Prostate gland (tissue), 2 donors: ENCODE measurements around the gene RAB6A. TPM values are rescaled to one million over a fixed set of nuclear protein-coding genes. Genes with fewer than 3 reads are reported as not detected.
"Not testable (repeated sequence)": the region's sequence is repeated elsewhere in the genome, so short reads cannot be mapped to it uniquely, and the experiment has no call there.

Source experiments
- DNase-seq: peaks from one replicate; pipeline ENCODE4 v3.0.0-alpha.2; 2019; ENCODE audit warnings: low spot score
- H3K27ac ChIP-seq, 2 donors: fragments of 200-600 bp; sonication (generic); 2 replicates each; pipeline ENCODE4 v1.5.1; 2017 to 2019
- H3K27me3 ChIP-seq: fragments of 200-600 bp; sonication (generic); replicated peaks from 2 replicates; pipeline ENCODE4 v1.5.1; 2019; ENCODE audit not compliant: insufficient read depth
- H3K36me3 ChIP-seq, 2 donors: fragments of 200-600 bp; sonication (generic); 1 replicate in 1 of 2; 2 replicates in 1 of 2; pipeline versions ENCODE4 v1.5.1 to v1.8.1; 2017 to 2019
- H3K4me1 ChIP-seq: fragments of 200-600 bp; sonication (generic); replicated peaks from 2 replicates; pipeline ENCODE4 v1.5.1; 2019
- H3K4me3 ChIP-seq, 2 donors: fragments of 200-600 bp; sonication (generic); 2 replicates each; pipeline ENCODE4 v1.5.1; 2017 to 2019
- H3K9me3 ChIP-seq: fragments of 200-600 bp; sonication (generic); 2 replicates; pipeline ENCODE4 v1.5.1; 2017
- POLR2A ChIP-seq: fragments of 450-650 bp; IDR thresholded peaks from one replicate; pipeline ENCODE4 v1.6.1; 2016; ENCODE audit warnings: antibody characterized with exemption, mild to moderate bottlenecking
- POLR2AphosphoS5 ChIP-seq: sonication (generic); formaldehyde crosslinking; IDR thresholded peaks from one replicate; pipeline ENCODE4 v1.6.1; 2017; ENCODE audit warnings: antibody characterized with exemption
- WGBS: methylation state at CpG from one replicate; pipeline ENCODE4 v1.1.5; 2018; 5-methylcytosine and 5-hydroxymethylcytosine counted together
- intact Hi-C: fragments of 100-400 bp; cut with DNase I; formaldehyde crosslinking; loops from one replicate; pipeline ENCODE4 v1.14.2; 2022
- total RNA-seq, 2 donors: library from RNA; depleted of rRNA; stranded (reverse); fragments of >200 nt; gene quantifications; one replicate each; pipeline ENCODE4 v1.1.0, GENCODE V29; 2016
- TF ChIP-seq, protein P1 (sequence below), 4 experiments: fragments of 200-600 bp in 2 of 4; fragments of 450-650 bp in 2 of 4; sonication (generic) in 2 of 4; IDR thresholded peaks; 1 replicate in 3 of 4; 2 replicates in 1 of 4; pipeline ENCODE4 v1.5.1; 2016 to 2019; ENCODE audit warnings: antibody characterized with exemption in 4 of 4, mild to moderate bottlenecking in 2 of 4, moderate library complexity in 2 of 4

Gene RAB6A
- total RNA-seq, 2 donors from 2014 or later: 152 to 200 TPM

DNA sequence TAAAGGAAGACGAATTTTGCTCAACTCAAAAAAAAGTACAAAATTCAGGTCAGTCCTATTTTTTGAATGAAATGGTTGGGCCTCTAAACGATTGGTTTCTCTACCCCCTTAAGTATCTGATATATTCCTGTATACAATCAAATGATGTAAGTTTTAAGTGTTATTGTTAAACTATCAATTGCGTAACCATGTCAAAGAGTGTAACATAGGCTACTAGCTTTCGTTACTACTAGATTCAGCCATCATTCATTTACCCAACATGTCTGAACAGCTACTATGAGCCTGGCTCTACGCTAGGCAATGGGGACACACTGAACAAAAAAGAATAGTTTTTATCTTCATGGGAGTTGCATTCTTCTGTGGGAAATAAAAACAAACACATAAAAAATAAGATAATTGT, 3.3 kb downstream of the RAB6A start:
- 78% methylated on average over 5 of the region's 5 CpGs for WGBS
- Histone ChIP-seq H3K27me3 (no peaks in the 10 kb centered on the region), H3K36me3 (no peaks in the 10 kb centered on the region), H3K9me3 (no peaks in the 10 kb centered on the region), H3K27ac (no peak overlapping the region), H3K4me1 (no peaks in the 10 kb centered on the region), H3K4me3 (no peak overlapping the region)
- intact Hi-C loops: no loop called here
- no peak for TF ChIP-seq POLR2A
- TF ChIP-seq, protein P1, sequence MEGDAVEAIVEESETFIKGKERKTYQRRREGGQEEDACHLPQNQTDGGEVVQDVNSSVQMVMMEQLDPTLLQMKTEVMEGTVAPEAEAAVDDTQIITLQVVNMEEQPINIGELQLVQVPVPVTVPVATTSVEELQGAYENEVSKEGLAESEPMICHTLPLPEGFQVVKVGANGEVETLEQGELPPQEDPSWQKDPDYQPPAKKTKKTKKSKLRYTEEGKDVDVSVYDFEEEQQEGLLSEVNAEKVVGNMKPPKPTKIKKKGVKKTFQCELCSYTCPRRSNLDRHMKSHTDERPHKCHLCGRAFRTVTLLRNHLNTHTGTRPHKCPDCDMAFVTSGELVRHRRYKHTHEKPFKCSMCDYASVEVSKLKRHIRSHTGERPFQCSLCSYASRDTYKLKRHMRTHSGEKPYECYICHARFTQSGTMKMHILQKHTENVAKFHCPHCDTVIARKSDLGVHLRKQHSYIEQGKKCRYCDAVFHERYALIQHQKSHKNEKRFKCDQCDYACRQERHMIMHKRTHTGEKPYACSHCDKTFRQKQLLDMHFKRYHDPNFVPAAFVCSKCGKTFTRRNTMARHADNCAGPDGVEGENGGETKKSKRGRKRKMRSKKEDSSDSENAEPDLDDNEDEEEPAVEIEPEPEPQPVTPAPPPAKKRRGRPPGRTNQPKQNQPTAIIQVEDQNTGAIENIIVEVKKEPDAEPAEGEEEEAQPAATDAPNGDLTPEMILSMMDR (IDR thresholded peaks at IDR 0.05): no peak
- DNase-seq: no peak

DNA sequence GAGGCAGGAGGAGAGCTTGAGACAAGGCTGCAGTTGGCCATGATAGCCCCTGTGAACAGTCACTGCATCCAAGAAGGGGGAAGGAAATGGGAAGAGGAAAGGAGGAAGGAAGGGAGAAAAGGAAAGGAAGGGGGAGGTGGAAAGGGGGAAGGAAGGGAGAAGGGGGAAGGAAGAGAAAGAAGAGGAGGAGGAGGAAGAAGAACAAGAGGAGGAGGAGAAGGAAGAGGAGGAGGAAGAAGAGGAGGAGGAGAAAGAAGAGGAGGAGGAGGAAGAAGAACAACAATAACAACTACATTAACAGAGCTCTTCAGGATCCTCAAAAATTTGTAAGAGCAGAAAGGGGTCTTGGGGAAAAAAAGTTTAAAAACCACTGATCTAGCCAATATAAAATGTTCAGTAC, 5.2 kb downstream of the RAB6A start:
- intact Hi-C loops: no loop called here
- no peaks in the 10 kb centered on the region for H3K9me3 ChIP-seq
- H3K4me3 ChIP-seq: no peak overlapping the region
- H3K36me3 ChIP-seq: no peaks in the 10 kb centered on the region
- TF ChIP-seq, protein P1 (IDR thresholded peaks at IDR 0.05): no peak
- no peaks in the 10 kb centered on the region for H3K4me1 ChIP-seq
- H3K27ac ChIP-seq: no peak overlapping the region
- no peaks in the 10 kb centered on the region for H3K27me3 ChIP-seq
- no peak for DNase-seq

DNA sequence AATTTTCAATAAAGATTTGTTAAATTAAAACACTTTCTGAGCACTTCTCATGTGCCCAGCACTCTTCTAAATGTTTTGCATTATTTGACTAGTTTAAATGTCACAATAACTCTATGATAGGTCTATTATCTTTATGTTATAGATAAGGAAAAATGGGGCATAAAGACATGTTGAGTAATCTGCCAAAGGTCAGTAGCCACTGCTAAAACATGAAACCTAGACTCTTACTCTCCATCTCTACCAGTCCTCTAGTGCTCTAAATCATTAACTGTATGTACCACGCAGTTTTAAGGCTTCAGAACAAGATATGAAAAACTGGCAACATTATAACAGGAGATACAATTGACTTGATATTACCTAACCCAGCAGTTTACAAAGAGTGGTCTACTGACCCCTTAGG, 6.9 kb downstream of the RAB6A start:
- Histone ChIP-seq H3K27me3 (no peaks in the 10 kb centered on the region), H3K27ac (no peak overlapping the region), H3K36me3 (no peaks in the 10 kb centered on the region), H3K4me1 (no peaks in the 10 kb centered on the region), H3K9me3 (no peaks in the 10 kb centered on the region), H3K4me3 (no peak overlapping the region)
- intact Hi-C loops: no loop called here
- TF ChIP-seq POLR2AphosphoS5 (no peak), POLR2A (no peak)
- TF ChIP-seq, protein P1 (IDR thresholded peaks at IDR 0.05): no peak
- WGBS: 91% methylated on average over 1 of the region's 1 CpG
- no peak for DNase-seq

DNA sequence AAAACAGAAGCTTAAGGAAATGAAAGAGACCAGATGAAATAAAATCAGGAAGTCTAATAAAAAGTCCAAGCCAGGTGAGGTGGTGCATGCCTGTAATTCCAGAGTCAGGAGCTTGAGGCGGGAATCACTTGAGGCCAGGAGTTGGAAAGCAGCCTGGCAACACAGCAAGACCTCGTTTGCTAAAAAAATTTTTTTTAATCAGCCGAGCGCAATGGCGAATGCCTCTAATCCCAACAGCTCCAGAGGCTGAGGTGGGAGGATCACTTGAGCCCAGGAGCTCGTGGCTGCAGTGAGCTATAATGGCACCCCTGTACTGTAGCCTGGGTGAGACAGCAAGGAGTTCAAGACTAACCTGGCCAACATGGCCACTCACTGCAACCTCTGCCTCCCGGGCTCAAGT, 8.0 kb downstream of the RAB6A start:
- no peak for DNase-seq
- intact Hi-C loops: no loop called here
- Histone ChIP-seq H3K9me3 (no peaks in the 10 kb centered on the region), H3K4me1 (no peaks in the 10 kb centered on the region), H3K36me3 (no peaks in the 10 kb centered on the region), H3K27ac (no peak overlapping the region), H3K4me3 (no peak overlapping the region), H3K27me3 (no peaks in the 10 kb centered on the region)
- 52% methylated on average over 7 of the region's 7 CpGs for WGBS
- no peak for TF ChIP-seq POLR2AphosphoS5
- TF ChIP-seq, protein P1 (IDR thresholded peaks at IDR 0.05): no peak
- TF ChIP-seq POLR2A: no peak

DNA sequence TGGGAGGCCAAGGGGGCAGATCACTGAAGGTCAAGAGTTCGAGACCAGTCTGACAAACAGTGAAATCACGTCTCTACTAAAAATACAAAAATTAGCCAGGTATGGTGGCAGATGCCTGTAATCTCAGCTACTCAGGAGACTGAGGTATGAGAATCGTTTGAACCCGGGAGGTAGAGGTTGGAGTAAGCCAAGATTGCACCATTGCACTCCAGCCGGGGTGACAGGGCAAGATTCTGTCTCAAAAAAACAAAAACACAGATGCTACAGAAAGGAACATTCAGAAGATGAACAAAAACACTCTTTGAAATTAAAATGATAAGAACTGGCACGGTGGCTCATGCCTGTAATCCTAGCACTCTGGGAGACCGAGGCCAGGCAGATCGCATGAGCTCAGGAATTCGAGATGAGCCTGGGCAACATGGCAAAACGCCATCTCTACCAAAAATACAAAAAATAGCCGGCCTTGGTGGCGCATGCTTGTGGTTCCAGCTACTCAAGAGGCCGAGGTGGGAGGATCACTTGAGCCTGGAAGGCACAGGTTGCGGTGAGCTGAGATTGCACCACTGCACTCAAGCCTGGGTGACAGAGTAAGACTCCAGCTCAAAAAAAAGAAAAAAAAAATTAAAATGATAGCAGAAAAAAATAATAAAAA, 8.5 kb downstream of the RAB6A start:
- H3K9me3 ChIP-seq: no peaks in the 10 kb centered on the region
- no peak overlapping the region for H3K27ac ChIP-seq
- H3K4me1 ChIP-seq: no peaks in the 10 kb centered on the region
- no peak for DNase-seq
- WGBS: 75% methylated on average over 14 of the region's 14 CpGs
- TF ChIP-seq POLR2A: no peak
- TF ChIP-seq, protein P1 (IDR thresholded peaks at IDR 0.05): no peak
- TF ChIP-seq POLR2AphosphoS5: no peak
- no peak overlapping the region for H3K4me3 ChIP-seq
- H3K36me3 ChIP-seq: no peaks in the 10 kb centered on the region
- intact Hi-C loops: no loop called here
- H3K27me3 ChIP-seq: no peaks in the 10 kb centered on the region

DNA sequence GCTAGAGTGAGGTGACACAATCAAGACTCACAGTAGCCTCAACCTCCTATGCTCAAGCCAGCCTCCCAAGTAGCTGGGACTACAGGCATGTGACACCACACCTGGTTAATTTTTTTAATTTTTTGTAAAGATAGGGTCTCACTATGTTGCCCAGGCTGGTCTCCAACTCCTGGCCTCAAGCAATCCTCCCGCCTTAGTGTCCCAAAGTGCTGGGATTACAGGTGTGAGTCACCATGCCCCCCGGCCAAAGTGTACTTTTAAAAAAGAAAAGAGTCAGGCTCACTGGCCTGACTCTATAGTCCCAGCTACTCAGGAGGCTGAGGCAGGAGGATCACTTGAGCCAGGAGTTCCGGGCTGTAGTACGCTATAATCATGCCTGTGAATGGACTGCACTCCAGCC, 10.0 kb downstream of the RAB6A start:
- 96% methylated on average over 4 of the region's 4 CpGs for WGBS
- DNase-seq, H3K9me3 ChIP-seq, H3K4me1 ChIP-seq, H3K27me3 ChIP-seq, intact Hi-C loops, H3K27ac ChIP-seq, H3K4me3 ChIP-seq, H3K36me3 ChIP-seq: not testable (repeated sequence)
